22Rv1 (cell line): Measurements from ENCODE around the gene LSM14A.
"Not testable (repeated sequence)": the region's sequence is repeated elsewhere in the genome, so short reads cannot be mapped to it uniquely, and the experiment has no call there.

ENCODE experiments used
- H3K27ac ChIP-seq: fragments of 450-650 bp; 2 replicates; pipeline ENCODE4 v1.5.1; 2017
- CTCF ChIP-seq: fragments of 450-650 bp; IDR thresholded peaks from 2 replicates; pipeline ENCODE4 v1.5.1; 2017; ENCODE audit warnings: mild to moderate bottlenecking
- ZFX ChIP-seq: fragments of 450-650 bp; IDR thresholded peaks from 2 replicates; pipeline ENCODE4 v1.6.1; 2017; ENCODE audit warnings: antibody characterized with exemption, borderline replicate concordance

LSM14A gene

GRCh38 chr19:34246340-34246739 lies 74.0 kb downstream of the LSM14A start:
- TF ChIP-seq CTCF (no peak), ZFX (no peak)
- no peak overlapping the region for H3K27ac ChIP-seq

GRCh38 chr19:34248941-34249340 lies 76.6 kb downstream of the LSM14A start:
- TF ChIP-seq ZFX (no peak), CTCF (no peak)
- H3K27ac ChIP-seq: no peak overlapping the region

- not testable (repeated sequence) for H3K27ac ChIP-seq
Measured at GRCh38 chr19:34253167-34253566, 80.9 kb downstream of the LSM14A start.

- H3K27ac ChIP-seq: peak overlapping the region; percentile 55; the same call in 1 of the 2 replicates
Measured at GRCh38 chr19:34253681-34254045, 81.4 kb downstream of the LSM14A start.

GRCh38 chr19:34254046-34254697 lies 81.9 kb downstream of the LSM14A start, which contains the start of gene GARRE1:
Gene GARRE1, plus strand, starts transcription at chr19:34254554. Its CDS starts 45,920 bp downstream, at chr19:34300474.
- TF ChIP-seq ZFX (no peak), CTCF (no peak)
- H3K27ac ChIP-seq: peak within 1 kb of the TSS; percentile 55

- TF ChIP-seq ZFX (no peak), CTCF (no peak)
Measured at GRCh38 chr19:34254698-34255432, 82.6 kb downstream of the LSM14A start.

GRCh38 chr19:34255546-34255945 lies 83.2 kb downstream of the LSM14A start:
- H3K27ac ChIP-seq: no peak overlapping the region
- TF ChIP-seq CTCF: no peak
- TF ChIP-seq ZFX: no peak

More at GRCh38 chr19:34254698-34255432, 82.6 kb downstream of the LSM14A start:
- H3K27ac ChIP-seq: peak overlapping the region; percentile 55

- TF ChIP-seq CTCF (no peak), ZFX (no peak)
- H3K27ac ChIP-seq: no peak overlapping the region
Measured at GRCh38 chr19:34256835-34257558, 84.7 kb downstream of the LSM14A start.
